SHP77 treated with DMSO at 0.1 percent for 48 hours (cell line): Measurements from ENCODE around the gene TFEB.

ENCODE experiments used
- DNase-seq: peaks from one replicate; lab custom pipeline; 2025; lab: John Stamatoyannopoulos, UW

The TFEB gene

DNA sequence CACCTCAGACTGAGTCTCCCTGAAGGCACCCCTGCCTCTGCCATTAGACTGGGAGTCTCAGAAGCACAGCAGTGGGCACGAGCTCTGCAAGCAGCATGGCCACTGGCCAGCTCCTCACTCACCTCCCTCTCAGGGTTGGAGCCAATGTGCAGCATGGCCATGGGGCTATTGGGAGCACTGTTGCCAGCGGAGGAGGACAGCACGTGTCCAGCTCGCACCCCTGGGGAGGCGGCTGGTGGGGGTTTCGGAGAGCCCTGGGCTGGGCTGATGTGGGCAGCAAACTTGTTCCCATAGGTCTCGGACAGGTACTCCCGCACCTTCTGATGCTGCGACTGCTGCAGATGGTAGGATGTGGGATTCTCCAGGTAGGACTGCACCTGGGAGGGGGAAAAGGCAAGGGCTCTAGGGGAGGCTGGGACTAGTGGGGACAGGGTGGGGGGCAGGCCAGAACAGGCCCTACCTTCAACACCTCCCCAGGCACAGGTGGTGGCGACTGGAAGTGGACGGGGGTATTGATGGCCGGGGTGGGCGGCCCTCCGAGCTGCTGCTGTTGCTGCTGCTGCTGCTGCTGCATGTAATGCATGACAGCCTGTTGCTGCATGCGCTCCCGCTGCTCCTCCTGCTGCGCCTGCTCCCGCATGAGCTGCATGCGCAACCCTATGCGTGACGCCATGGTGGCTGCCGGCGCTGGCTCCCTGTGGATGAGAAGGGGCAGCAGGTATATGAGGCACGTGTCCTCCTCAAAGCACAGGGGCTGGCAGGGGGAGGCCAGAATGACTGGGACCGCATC is 44.7 kb downstream of the TFEB start:
- DNase-seq = no peak

DNA sequence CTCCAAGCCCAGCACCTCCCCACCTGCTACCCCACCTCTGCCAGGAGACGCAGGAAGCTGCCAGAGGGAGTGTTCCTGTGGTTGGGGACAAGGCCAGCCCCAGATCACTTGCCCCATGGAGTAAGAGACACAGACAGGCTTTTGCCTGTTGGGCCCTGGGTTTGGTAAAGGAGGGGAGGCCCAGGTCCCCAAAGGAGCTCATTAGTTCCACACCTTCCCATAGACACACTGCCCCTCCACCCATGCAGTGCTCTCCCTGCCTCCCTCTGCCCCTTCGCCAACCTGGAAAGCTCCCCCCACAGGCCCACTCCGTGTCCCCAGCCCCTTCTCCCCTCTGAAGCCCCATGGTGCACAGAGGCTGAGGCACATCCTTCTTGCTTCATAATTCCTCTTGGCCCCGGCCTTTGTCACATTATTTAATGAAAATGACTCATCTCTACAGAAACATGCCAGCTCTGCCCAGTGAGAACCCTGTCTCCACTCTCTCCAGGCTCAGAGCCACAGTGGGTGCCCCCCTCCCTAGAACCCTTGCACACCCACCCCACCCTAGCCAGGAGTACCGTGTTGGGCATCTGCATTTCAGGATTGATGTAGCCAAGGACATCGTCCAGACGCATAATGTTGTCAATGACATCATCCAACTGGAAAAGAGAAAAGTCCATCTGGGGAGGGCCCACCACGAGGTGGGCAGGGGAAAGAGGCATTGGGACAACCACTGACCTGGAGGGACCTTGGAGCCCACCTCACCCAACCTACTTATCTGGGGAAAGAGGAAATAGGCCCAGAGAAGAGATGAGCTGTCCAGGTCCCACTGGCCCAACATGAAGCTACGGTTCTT is 46.0 kb downstream of the TFEB start:
- no peak for DNase-seq

DNA sequence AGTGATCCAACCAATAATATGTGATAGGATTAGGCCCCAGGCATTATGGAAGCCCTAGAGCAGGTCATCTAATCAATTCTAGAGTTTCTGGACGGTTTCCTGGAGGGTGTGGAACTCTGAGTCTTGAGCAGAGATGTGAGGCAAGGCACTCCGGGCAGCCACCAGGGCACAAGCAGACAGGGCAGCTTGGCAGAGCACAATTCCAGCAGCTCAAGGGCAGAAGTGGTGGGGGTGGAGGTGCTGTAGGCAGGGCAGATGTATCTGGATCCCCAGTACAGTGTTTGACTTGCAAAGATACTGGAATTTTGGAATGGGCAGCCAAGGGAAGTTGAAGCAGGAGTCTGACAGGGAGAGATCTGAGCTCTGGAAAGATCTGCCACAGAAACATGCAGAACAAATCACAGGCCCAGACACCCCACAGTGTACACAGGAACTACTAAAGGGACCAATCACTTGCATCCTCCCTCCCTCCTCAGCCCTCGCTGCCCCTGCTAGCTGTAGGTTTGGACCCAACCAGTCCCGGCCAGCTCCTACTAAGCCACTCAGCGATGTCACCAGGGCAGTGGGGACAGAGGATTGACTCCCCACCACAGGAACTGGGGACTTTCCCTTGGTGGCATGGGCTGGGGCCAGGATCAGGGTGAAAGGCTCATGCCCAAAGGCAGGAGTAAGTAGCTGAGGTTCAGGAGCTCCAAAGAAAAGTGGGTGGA is 47.0 kb downstream of the TFEB start:
- no peak for DNase-seq

DNA sequence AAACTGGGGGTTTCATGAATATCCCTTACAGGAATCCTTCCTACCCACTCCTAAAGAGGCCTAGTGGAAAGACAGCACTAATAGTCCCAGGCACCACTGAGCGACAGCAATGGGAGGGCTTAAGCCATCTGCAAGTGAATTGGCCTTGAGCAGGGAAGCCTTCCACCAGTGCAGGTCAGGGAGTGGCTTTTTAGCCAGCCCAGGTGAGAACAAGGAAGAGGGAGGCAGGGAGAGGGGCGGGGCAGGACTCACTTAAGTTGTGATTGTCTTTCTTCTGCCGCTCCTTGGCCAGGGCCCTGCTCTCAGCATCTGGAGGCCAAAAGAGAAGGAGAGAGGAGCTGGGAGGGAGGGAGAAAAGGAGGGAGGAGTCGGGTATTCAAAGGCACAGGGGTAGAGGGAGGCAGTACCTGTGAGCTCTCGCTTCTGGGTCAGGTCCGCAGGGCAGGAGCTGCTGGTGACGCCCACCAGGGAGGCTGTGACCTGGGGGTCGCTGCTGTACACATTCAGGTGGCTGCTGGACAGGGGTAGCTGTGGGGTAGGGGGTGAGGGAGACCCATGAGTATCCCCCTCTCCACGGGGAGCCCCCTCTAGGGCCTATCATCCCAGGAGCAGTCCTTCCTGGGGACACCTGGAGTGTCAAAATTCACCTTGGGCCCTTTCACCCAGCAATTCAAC is 47.8 kb downstream of the TFEB start:
- no peak for DNase-seq

DNA sequence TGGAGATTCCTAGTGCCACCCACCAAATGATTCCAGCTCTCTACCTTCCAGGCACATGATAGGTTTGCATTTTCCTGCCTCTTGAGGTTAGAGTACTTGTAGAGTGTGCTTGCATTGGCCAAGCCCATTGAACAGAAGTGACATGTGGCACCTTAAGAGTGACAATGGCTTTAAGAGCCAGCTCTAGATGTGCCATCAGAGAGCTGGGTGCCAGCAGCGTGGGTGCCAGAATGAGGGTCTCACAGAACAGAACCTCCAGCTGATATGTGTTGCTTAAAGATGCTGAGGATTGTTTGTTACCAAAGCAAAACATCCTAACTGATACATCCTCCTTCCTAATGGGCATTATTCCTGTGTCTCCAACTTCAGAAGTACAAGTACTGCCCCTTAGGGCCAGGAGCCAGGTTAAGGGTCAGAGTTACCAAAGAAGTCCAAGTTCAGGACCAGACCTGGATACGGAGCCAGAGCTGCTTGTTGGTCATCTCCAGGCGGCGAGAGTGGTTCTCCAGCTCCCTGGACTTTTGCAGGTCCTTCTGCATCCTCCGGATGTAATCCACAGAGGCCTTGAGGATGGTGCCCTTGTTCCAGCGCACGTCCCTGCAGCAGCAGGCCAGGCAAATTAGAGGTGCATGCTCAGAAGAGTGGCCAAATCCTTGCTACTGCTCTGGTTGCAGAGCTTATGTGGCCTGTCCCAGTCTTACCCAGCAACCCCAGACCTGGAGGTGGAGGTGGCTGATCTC is 49.6 kb downstream of the TFEB start:
- DNase-seq = no peak

DNA sequence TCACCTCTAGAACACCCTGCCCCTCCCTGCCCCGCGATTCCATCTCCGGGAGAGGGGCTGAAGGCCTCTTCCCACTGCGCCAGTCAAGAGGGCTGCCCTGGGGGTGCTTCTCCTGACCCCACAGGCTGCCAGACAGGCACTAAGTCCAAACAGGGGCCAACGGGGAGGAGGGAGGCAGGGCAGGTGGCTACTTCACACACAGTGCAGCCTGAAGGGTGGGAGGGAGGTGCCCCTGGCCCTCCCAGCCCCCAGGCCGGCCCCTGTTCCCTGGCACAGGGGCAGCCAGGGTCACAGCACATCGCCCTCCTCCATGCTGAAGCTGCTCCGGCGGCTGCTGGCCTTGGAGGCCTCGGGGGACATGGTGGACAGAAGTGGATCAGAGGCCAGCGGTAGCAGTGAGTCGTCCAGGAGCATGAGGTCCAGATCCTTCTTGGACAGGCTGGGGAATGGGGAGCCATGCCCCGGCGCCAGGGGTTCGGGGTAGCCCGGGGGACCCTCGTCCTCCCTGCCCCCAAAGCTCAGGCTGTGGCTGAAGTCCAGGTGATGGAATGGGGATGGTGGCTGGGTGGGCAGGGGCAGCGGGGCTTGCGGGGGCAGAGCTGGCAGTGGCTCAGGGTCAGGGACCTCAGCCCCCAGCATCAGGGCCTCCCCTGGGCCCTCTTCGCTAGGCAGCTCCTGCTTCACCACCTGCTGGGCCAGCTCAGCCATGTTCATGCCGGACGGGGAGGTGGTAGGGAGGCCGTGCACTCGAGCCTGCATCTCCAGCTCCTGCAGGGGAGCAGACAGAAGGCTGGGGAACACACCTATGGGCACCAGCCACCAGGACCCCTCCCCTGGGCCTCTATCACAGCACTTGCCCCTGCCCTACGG is 50.9 kb downstream of the TFEB start:
- no peak for DNase-seq

DNA sequence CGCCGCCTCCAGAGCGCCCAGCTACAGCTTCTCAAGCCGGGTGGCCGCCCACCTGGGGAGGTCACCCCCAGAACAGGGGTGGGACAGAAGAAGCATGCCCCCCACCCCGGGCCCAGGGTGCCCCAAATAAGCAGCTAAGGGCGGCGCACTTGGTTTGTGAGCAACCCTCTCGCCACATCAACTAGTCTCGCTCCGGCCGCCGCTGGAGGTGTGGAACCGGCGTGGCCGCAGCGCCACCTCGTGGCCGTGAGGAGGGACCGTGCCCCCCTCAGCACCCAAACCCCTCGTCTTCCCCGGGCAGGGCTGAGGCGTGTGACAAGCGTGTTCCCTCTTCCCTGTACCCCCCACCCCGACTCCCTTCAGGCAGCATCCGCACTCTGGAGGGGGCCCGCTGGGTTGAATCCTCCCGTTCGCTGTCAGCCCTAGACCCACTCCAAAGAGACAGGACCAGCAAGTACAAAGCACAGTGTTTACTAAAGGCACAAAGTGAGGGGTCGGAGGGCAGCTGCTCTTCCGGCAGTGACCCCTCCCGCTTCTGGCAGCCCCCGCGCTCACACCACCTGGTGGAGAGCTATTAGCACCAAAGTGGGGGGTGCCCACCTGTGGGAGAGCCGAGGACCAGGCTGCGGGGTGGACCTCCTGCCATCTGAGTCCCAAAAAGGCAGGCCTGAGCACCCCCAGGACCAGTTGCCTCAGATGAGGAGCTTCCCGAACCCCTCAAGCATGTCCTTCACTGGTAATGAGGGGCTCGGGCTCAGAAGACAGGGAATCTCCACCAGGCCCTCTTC is 51.7 kb downstream of the TFEB start:
- DNase-seq = peak; percentile 34

DNA sequence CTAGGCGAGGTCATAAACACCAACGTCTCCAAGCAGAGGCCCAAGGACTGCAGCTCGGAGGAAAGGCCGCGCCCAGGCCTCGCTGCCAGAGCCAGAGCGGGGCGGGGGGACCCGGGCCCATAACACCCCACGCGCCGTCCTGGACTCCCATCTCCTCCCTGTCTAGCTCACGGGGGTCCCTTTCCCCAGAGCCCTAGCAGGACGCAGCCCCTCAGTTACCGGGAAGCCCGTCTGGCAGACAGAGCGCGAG is 52.2 kb downstream of the TFEB start:
- no peak for DNase-seq

DNA sequence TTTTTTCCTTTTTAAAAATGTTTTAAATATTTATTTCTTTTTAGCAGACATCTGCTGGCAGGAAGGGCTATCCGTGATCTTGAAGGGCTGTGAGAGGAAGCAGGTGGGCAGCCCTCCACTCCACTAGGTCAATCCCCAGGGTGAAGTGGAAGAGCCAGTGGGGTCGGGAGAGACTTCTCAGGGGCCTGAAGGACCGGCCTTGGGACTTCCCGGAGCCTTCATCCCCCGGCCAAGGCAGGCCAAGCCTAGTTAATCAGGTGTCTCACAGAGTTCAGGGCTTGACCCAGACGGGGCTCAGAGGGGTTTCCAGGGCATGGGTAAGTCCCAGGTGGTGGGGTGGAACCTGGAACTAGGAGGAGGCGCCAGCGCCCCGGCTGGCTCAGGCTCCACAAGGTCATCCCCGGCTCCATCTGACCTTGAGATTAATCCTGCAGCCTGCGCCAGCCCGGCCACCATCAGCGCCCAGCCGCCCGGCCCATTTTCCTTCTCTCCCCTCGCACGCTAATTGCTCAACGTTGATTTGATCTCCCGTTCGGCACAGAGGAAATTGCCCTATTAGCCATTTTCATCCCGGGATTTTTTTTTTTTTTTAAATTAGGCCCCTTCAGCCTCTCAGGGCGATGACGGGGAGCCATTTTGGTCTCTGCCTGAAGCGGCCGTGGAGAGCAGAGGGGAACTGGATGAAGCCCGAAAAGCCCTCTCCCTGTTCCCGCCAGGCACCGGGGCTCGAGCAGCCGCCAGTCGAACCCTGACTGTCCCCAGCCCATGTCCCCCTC is 52.7 kb downstream of the TFEB start:
- DNase-seq = no peak

DNA sequence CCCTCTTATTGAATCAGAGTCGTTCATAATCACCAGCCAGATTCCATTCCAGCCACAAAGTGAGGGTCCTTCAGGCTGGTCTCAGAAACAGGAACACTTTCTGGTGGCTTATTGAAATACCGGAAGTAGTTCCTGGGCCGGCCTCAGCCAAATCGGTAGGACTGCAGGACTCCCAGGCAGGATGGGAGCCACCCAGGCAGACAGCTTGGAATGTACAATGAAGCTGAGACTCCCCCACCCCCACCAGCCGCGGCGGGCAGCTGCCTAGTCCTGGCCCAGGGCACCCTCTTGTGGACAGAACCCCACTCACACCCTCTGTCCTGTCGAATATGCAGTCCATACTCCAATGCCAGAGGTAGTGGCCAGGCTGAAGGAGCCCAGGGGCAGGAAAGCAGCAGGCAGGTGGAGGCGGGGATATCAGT is 53.3 kb downstream of the TFEB start:
- peak; percentile 82 for DNase-seq

DNA sequence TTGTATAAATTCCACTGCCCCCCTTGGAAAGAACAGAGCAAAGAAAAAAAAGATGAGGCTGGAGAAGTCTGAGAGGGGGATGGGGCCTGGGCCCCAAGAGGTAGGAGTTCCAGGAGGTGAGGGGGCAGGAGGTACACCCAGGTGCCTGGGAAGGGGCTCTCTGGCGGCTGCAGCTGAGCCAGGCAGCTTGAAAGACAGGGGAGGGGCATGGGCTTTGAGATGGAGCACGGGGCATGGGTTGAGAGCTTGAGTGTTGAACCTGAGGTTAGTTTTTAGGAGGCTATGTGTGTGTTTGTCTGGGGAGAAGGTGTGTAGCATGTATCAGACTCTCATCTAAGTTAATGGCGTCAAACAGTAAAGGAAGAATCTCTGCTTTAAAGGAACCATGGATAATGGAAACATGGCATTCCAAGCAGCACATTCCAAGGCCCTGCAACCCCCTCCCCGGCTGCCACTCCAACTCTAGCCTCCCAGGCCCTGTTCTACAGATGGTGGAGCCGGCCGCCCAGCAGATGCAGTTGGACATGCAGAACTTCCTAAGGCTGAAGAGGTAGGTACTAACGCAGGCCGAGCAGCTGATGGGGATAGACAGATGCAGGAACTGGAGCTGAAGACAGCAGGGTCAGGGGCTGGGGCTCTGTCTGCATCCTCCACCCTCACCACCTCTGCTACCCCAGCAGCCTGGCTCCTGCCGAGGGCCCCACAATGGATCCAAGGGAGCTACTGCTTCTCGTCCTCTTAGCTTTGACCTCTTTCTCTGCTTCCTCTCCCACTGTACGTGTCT is 55.0 kb downstream of the TFEB start:
- DNase-seq = no peak

DNA sequence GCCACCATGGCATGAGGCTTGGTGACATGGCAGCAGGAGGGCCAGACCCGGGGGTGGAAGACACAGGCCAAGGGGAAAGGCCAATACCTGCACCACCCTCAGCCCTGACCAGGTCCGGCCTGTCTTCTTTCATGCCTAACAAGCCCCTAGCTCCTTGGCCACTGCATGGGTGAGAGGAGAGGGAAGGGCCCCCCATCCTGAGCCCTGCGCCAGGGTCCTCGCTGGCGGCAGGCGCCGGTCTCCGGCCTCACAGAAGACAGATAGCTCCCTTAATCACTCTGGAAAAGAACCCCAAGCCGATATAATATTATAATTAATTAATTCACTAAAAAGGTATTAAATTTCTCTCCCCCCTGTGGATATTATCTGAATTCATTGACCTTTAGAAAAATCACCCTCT is 55.7 kb downstream of the TFEB start:
- no peak for DNase-seq

DNA sequence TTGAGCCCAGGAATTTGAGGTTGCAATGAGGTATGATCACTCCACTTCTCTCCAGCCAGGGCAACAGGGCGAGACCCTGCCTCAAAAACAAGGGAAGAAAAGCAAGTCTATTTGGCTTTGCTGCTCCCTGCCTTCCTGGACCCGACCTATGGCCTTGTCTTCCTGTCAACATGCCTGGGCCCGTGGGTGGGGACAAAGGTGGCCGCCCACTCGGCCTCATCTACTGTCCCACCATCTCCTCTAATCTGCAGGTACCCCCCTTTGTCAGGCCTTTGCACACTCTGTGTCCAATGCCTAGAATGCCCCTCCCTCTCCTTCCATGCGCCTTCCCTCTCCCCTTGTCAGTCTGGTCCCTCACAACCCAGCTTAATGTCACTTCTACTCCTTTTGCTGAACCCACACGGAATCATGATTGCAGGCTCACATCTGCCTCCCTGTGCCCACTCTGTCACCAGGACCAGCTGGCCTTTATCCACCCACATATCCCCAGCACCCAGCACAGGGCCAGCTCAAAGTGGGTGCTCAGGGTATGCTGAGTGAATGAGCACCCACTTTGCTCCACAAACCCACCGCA is 56.8 kb downstream of the TFEB start:
- DNase-seq = no peak

DNA sequence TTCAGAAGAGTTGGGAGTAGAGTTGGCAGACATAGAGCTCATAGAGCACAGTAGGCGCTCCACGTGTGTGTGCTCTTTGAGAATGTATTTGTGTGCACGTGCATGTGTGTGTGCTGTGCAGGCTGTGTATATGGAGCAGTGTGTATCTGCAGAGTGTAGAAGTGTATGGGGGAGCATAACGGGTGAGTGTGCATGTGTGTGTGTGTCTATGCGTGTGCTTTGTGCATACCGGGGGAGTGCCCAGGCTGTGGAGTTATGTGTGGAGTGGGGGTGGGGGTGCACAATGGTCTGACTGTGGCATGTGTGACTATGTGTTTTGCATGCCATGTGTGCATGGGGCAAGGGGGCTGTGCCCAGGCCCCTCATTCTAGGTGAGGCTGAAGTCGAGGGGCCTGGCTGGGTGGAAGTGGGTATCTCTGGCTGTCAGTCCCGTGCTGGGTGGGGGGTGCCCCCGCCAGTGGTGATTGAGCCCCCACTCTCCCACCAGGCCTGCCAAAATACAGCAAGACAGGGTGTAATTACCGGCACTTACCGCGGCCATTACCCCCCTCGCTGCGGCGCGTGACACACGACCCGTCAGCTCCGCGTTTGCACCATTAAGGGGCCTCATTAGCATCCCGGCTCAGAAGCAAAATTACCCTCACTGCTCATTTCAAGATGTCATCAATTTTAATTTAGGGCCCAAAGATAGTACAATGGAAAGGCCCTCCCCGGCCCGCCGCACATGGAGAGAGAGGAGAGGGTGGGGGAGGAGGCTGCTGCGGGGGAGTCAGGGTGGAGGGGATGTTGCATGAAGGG is 58.1 kb downstream of the TFEB start:
- no peak for DNase-seq

DNA sequence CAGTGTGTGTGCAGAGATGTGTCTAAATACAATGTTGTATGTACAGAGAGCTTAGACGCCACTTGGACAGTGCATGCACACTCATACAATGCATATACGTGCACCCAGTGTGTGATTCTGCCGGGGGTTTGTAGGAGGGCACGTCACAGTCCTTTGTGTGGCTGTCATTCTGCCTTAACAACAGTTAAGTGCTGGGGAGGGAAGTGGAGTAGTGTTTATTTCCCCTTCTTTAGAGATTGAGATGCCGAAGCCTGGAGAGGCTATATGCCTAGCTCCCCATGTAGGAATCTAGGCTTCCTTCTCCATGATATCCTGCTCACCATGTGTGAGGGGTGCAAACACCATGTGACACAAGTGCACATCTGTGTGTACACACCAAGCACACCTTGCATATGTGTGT is 59.0 kb downstream of the TFEB start:
- DNase-seq = no peak

DNA sequence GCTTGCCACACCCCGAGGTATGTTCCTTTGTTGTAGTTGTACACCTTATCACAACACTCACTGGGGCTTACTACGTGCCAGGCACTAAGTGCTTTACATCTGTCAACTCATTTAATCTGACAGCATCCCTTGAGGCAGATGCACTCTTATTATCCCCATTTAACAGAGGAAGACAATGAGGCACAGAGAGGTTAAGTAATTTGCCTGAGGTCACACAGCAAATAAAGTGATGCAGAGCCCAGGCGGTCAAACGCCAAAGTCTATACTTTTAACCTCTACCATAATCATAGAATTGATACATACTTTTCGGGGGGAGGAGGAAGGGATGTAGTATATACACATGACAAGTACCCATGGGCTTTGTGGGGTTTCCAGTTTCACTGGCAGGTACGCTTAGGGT is 59.4 kb downstream of the TFEB start:
- DNase-seq = no peak

DNA sequence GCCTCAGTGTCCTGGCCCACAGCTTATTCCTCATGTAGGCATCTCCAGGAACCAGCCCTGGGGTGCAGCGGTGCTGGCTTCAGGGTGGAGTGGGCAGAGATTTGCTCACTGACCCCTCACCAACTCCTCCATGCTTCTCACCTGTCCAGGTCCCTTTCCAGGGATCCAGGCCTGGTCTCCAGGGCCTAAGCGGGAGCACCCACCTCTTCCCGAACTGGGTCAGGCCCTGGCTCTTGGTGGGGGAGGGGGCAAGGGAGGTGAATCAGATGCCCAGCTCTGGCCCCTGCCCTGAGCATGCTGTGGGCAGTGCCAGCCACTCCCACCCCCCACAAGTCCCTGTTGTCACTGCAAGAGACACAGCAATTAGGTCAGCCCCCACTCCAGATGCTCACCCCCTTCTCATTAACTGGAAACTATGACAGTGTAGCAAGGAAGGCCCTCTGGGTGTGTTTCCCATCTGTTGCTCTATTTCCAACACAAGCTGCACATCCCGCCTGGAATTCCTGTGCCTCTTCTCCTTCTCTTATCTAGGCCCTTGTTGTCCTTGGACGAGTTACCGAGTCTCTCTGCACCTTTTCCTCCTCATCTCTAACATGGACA is 60.1 kb downstream of the TFEB start:
- no peak for DNase-seq
